Uterus (tissue), 2 donors: ENCODE results near the gene FARP2.

Experiments
- CTCF ChIP-seq, 4 experiments: fragments of 200-600 bp in 2 of 4; fragments of 450-650 bp in 2 of 4; sonication (generic) in 2 of 4; IDR thresholded peaks; one replicate each; pipeline ENCODE4 v1.5.1; 2016 to 2019; ENCODE audit warnings: antibody characterized with exemption in 4 of 4, mild to moderate bottlenecking in 2 of 4, moderate library complexity in 1 of 4
- POLR2A ChIP-seq, 2 donors: fragments of 450-650 bp; IDR thresholded peaks; one replicate each; pipeline ENCODE4 v1.6.1; 2016; ENCODE audit warnings: antibody characterized with exemption in 2 of 2, mild to moderate bottlenecking in 1 of 2, moderate library complexity in 1 of 2

GRCh38 chr2:241456546-241456945 is 100.5 kb downstream of the FARP2 start:
- TF ChIP-seq POLR2A (IDR thresholded peaks at IDR 0.05) (no peak), CTCF (IDR thresholded peaks at IDR 0.05) (no peak)
